HUES64 (cell line): ENCODE data around the gene TUBB4A. TPM values are rescaled to one million over a fixed set of nuclear protein-coding genes. Genes with fewer than 3 reads are reported as not detected.
A peak's percentile ranks its signal among the peaks of the same experiment; 100 is the strongest.
"Not testable (repeated sequence)": the region's sequence is repeated elsewhere in the genome, so short reads cannot be mapped to it uniquely, and the experiment has no call there.

Experiments
- H3K27ac ChIP-seq: 2 replicates; pipeline ENCODE4 v1.7.0; 2013; ENCODE audit warnings: low read depth, low read length, inconsistent platforms
- H3K27me3 ChIP-seq: 2 replicates; pipeline ENCODE4 v1.6.1; 2013; ENCODE audit warnings: mild to moderate bottlenecking, low read length; ENCODE audit not compliant: insufficient read depth
- H3K36me3 ChIP-seq: 2 replicates; pipeline ENCODE4 v1.6.1; 2013; ENCODE audit warnings: mild to moderate bottlenecking, low read length; ENCODE audit not compliant: insufficient read depth
- H3K4me1 ChIP-seq: 2 replicates; pipeline ENCODE4 v1.6.1; 2013; ENCODE audit warnings: mild to moderate bottlenecking, low read length, moderate library complexity; ENCODE audit not compliant: insufficient read depth
- H3K4me3 ChIP-seq: 2 replicates; pipeline ENCODE4 v1.5.1; 2013; ENCODE audit warnings: mild to moderate bottlenecking, low read length, moderate library complexity
- H3K9ac ChIP-seq: 2 replicates; pipeline ENCODE4 v1.6.1; 2013; ENCODE audit warnings: mild to moderate bottlenecking, low read depth, low read length
- H3K9me3 ChIP-seq: 2 replicates; pipeline ENCODE4 v1.6.1; 2013; ENCODE audit warnings: low read depth, low read length; ENCODE audit not compliant: insufficient read depth
- WGBS: fragments of 150-250, 120-280 bp; methylation state at CpG from one replicate; pipeline ENCODE4 v1.1.7; 2013; ENCODE audit warnings: missing lambda C conversion rate; 5-methylcytosine and 5-hydroxymethylcytosine counted together
- polyA plus RNA-seq, 2 experiments: library from polyadenylated mRNA; stranded (reverse); fragments of 50-300 nt; gene quantifications; one replicate each; pipeline ENCODE4 v1.2.3, GENCODE V29; 2013

The TUBB4A gene
- 7.4 TPM for polyA plus RNA-seq (2013, experiment 1 of 2)
- 10.7 TPM for polyA plus RNA-seq (2013, experiment 2 of 2)

- Histone ChIP-seq H3K9me3 (no peaks in the 10 kb centered on the region), H3K4me1 (no peaks in the 10 kb centered on the region), H3K36me3 (no peaks in the 10 kb centered on the region), H3K4me3 (peak within 1 kb of the TSS; percentile 62), H3K9ac (peak within 1 kb of the TSS; percentile 60; the same call in 1 of the 2 replicates), H3K27me3 (peaks cover 27% of the 10 kb centered on the region), H3K27ac (no peak within 1 kb of the TSS)
- 5% methylated on average over 70 of the region's 71 CpGs for WGBS
These were observed at the start of gene TUBB4A for GRCh38 chr19:6501740-6502648. TUBB4A (minus strand) TSS chr19:6502309; CDS start chr19:6502212, 97 bp downstream.

- WGBS: 61% methylated on average over 3 of the region's 3 CpGs
- Histone ChIP-seq H3K4me1 (no peaks in the 10 kb centered on the region), H3K36me3 (no peaks in the 10 kb centered on the region), H3K4me3 (no peak overlapping the region), H3K27me3 (no peaks in the 10 kb centered on the region), H3K9ac (no peak overlapping the region), H3K27ac (no peak overlapping the region), H3K9me3 (peaks cover 27% of the 10 kb centered on the region)
These were observed 49.0 kb upstream of the TUBB4A start for GRCh38 chr19:6551091-6551490.

GRCh38 chr19:6550679-6551078 is 48.6 kb upstream of the TUBB4A start:
- not testable (repeated sequence) for H3K4me1 ChIP-seq, H3K4me3 ChIP-seq, H3K36me3 ChIP-seq, H3K27ac ChIP-seq, H3K27me3 ChIP-seq, H3K9ac ChIP-seq
- H3K9me3 ChIP-seq: peaks cover 29% of the 10 kb centered on the region
- 85% methylated on average over 5 of the region's 6 CpGs for WGBS

GRCh38 chr19:6543866-6544347 is 41.8 kb upstream of the TUBB4A start:
- H3K27me3 ChIP-seq: no peaks in the 10 kb centered on the region
- 89% methylated on average over 11 of the region's 11 CpGs for WGBS
- H3K9ac ChIP-seq: no peak overlapping the region
- H3K9me3 ChIP-seq: peaks cover 19% of the 10 kb centered on the region; the same call in 1 of the 2 replicates
- no peak overlapping the region for H3K27ac ChIP-seq
- no peak overlapping the region for H3K4me3 ChIP-seq
- no peaks in the 10 kb centered on the region for H3K36me3 ChIP-seq
- H3K4me1 ChIP-seq: no peaks in the 10 kb centered on the region

- Histone ChIP-seq H3K9me3 (peaks cover 8% of the 10 kb centered on the region; the same call in 1 of the 2 replicates), H3K36me3 (no peaks in the 10 kb centered on the region), H3K27ac (no peak overlapping the region), H3K27me3 (no peaks in the 10 kb centered on the region), H3K4me1 (no peaks in the 10 kb centered on the region), H3K9ac (no peak overlapping the region), H3K4me3 (no peak overlapping the region)
- WGBS: 69% methylated on average over 13 of the region's 13 CpGs
These were observed 39.0 kb upstream of the TUBB4A start for GRCh38 chr19:6540918-6541689.

- Histone ChIP-seq H3K36me3 (no peaks in the 10 kb centered on the region), H3K9me3 (peaks cover 6% of the 10 kb centered on the region), H3K9ac (no peak overlapping the region), H3K4me3 (no peak overlapping the region), H3K27ac (no peak overlapping the region), H3K27me3 (peaks cover 13% of the 10 kb centered on the region), H3K4me1 (no peaks in the 10 kb centered on the region)
- 78% methylated on average over 6 of the region's 6 CpGs for WGBS
These were observed 37.4 kb upstream of the TUBB4A start for GRCh38 chr19:6539514-6539913.

- Histone ChIP-seq H3K27ac (no peak overlapping the region), H3K4me3 (no peak overlapping the region), H3K9ac (no peak overlapping the region), H3K27me3 (peaks cover 45% of the 10 kb centered on the region), H3K4me1 (peaks cover 5% of the 10 kb centered on the region; the same call in 1 of the 2 replicates), H3K36me3 (no peaks in the 10 kb centered on the region), H3K9me3 (peaks cover 6% of the 10 kb centered on the region)
- WGBS: 80% methylated on average over 10 of the region's 10 CpGs
These were observed 33.5 kb upstream of the TUBB4A start for GRCh38 chr19:6535558-6536137.

- peak overlapping the region; percentile 34 for H3K4me3 ChIP-seq
- peaks cover 56% of the 10 kb centered on the region for H3K27me3 ChIP-seq
- H3K36me3 ChIP-seq: no peaks in the 10 kb centered on the region
- no peak overlapping the region for H3K9ac ChIP-seq
- H3K9me3 ChIP-seq: peaks cover 6% of the 10 kb centered on the region
- WGBS: 86% methylated on average over 40 of the region's 40 CpGs
- H3K27ac ChIP-seq: no peak overlapping the region
- H3K4me1 ChIP-seq: peaks cover 5% of the 10 kb centered on the region; the same call in 1 of the 2 replicates
These were observed 32.5 kb upstream of the TUBB4A start for GRCh38 chr19:6534451-6535093.

- Histone ChIP-seq H3K9ac (no peak overlapping the region), H3K9me3 (peaks cover 6% of the 10 kb centered on the region), H3K27me3 (peaks cover 60% of the 10 kb centered on the region), H3K27ac (no peak overlapping the region), H3K36me3 (no peaks in the 10 kb centered on the region), H3K4me3 (peak overlapping the region; percentile 49), H3K4me1 (peaks cover 5% of the 10 kb centered on the region; the same call in 1 of the 2 replicates)
- WGBS: 58% methylated on average over 10 of the region's 11 CpGs
These were observed 31.8 kb upstream of the TUBB4A start for GRCh38 chr19:6533746-6534418.

- no peak overlapping the region for H3K9ac ChIP-seq
- peaks cover 66% of the 10 kb centered on the region for H3K27me3 ChIP-seq
- no peak overlapping the region for H3K27ac ChIP-seq
- WGBS: 65% methylated on average over 3 of the region's 3 CpGs
- peak overlapping the region; percentile 35 for H3K4me3 ChIP-seq
- no peaks in the 10 kb centered on the region for H3K36me3 ChIP-seq
- H3K4me1 ChIP-seq: peaks cover 5% of the 10 kb centered on the region; the same call in 1 of the 2 replicates
- H3K9me3 ChIP-seq: peaks cover 6% of the 10 kb centered on the region
These were observed 30.9 kb upstream of the TUBB4A start for GRCh38 chr19:6533000-6533328.
